Choroid plexus epithelial cell (primary cell): ENCODE measurements around the gene DMAC2L.

Experiments
- DNase-seq: peaks from one replicate; pipeline ENCODE4 v3.0.0-alpha.2; 2010; ENCODE audit warnings: low read depth
- H3K4me3 ChIP-seq: 2 replicates; pipeline ENCODE4 v1.5.1; 2011; ENCODE audit warnings: low read depth, mild to moderate bottlenecking, control low read depth, low read length, moderate library complexity
- TF ChIP-seq, protein P1 (sequence below): conservative IDR thresholded peaks from 2 replicates; pipeline ENCODE4 v1.5.1; 2011; ENCODE audit warnings: low read depth, mild to moderate bottlenecking, control low read depth, inconsistent platforms, low read length, moderate library complexity

Gene DMAC2L, protein sequence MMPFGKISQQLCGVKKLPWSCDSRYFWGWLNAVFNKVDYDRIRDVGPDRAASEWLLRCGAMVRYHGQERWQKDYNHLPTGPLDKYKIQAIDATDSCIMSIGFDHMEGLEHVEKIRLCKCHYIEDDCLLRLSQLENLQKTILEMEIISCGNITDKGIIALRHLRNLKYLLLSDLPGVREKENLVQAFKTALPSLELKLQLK

DNA sequence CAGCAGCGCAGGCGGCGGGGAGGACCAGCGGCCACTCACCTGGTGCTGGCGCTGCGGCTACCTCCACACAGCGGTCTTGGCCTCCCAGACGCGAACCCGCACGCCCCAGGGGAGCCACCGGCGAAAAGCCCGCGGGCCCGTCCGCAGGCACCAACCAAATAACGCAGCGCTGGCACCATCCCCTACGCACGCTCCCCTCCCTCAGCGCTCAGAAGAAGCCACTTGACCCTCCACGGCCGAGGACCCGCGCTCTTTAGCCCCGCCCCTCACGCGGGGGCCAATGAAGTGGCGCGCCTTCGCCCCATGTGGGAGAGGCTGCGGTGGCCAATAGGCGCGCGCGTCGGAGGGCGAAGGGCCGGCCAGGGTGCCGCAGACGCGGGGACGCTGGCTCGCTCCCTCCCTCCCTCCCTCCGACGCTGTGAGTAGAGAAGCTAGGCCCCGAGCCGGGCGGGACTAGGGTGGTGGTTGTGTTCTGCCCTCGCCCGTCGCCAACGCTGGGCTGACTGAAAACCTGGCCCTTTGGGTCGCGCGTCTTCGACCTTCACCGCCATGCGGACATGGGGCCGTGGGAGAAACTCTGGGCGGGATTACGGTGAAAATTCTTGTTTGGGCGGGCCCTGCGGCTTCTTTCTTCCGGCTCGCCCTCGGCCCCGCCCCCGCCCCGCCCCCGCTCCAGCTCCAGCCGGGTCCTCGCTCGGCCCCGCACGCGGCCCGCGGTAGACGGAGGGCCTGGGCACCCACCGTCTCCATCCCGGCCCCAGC, at the start of gene DMAC2L, which contains the start of gene L2HGDH:
DMAC2L (plus strand) TSS at position 353 of the 762 bp plus-strand sequence. CDS start 9,164 bp downstream, outside the sequence.
L2HGDH (minus strand) TSS at position 258 of the 762 bp plus-strand sequence; CDS start at position 179, 79 bp downstream.
- TF ChIP-seq, protein P1, sequence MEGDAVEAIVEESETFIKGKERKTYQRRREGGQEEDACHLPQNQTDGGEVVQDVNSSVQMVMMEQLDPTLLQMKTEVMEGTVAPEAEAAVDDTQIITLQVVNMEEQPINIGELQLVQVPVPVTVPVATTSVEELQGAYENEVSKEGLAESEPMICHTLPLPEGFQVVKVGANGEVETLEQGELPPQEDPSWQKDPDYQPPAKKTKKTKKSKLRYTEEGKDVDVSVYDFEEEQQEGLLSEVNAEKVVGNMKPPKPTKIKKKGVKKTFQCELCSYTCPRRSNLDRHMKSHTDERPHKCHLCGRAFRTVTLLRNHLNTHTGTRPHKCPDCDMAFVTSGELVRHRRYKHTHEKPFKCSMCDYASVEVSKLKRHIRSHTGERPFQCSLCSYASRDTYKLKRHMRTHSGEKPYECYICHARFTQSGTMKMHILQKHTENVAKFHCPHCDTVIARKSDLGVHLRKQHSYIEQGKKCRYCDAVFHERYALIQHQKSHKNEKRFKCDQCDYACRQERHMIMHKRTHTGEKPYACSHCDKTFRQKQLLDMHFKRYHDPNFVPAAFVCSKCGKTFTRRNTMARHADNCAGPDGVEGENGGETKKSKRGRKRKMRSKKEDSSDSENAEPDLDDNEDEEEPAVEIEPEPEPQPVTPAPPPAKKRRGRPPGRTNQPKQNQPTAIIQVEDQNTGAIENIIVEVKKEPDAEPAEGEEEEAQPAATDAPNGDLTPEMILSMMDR = no peak

DNA sequence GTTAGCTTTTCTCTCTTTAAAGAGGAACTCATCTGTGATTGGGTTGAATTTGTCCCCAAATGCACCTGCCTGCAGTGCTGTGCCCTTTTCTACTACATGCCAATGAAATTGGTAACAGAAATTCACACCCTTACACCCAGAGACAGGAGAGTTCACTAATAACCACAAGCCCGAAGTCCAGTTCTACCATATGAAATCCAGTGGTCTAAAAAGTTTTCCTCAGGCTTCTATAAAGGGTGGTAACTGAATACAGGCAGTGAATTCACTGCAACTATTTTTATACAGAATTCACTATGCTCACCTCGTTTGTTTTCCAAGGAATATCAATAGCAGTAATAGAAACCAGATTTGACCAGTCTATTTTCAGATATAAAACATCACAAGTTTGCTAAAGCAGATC, 49.3 kb upstream of the DMAC2L start:
- TF ChIP-seq, protein P1 = no peak
- no peak overlapping the region for H3K4me3 ChIP-seq
- DNase-seq = no peak

More for the DNA sequence above, at the start of gene DMAC2L, which contains the start of gene L2HGDH:
- DNase-seq = peak; percentile 91
- peak within 1 kb of the TSS; percentile 95 for H3K4me3 ChIP-seq

DNA sequence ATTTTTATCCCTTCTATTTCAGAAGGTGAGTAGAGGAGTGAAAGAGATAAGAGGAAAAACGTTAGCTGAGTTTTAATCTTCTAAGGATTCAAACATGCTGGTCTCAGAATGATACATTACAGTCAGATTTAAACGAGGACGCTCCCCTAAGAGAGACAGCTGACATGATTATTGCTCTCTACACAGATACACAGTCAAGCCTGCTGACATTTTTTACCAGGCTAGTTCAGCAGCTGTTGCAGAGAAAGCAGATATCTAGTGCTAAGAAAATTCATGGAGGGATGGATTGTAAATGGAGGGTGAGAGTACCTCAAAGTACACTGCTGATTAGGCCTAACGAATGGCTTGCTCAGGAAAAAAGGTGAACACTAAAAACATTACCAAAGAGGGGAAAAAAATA, 48.8 kb upstream of the DMAC2L start:
- TF ChIP-seq, protein P1 = no peak
- H3K4me3 ChIP-seq = no peak overlapping the region
- DNase-seq = no peak

DNA sequence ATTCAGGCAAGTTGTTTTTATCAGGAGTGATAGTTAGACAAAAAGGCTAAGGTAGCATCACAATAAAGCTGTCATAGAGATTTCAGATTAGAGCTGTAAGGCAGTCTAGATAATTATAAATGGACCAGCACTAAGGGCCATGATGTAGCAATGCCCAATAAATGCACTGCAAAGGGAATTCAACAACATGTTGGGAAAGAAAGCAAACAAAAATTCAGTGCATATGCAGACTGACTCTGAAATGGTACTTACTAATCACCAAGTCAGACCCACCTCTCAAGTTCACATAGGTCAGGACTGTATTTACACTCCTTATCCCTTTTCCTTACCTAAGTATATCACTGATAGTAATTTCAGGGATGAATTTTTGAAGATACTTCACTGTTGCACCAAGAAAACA, 47.1 kb upstream of the DMAC2L start:
- no peak overlapping the region for H3K4me3 ChIP-seq
- DNase-seq = no peak
- TF ChIP-seq, protein P1 = no peak

DNA sequence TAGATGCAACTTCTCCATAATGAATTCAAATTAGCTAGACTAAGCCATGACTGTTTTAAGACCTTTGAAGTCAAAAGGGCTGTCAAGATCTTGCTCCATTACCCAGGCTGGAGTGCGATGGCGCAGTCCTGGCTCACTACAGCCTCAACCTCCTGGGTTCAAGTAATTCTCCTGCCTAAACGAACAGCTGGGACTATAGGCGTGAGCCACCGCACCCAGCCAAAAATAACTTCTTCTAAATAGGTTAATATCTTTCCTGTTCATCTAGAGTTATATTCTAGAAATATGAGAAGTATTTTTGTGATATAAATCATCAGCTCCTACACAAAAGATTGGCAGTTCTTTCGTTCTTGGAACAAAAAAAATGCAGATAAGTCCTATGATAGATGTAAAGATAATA, 41.2 kb upstream of the DMAC2L start:
- TF ChIP-seq, protein P1 = no peak
- no peak overlapping the region for H3K4me3 ChIP-seq
- no peak for DNase-seq

DNA sequence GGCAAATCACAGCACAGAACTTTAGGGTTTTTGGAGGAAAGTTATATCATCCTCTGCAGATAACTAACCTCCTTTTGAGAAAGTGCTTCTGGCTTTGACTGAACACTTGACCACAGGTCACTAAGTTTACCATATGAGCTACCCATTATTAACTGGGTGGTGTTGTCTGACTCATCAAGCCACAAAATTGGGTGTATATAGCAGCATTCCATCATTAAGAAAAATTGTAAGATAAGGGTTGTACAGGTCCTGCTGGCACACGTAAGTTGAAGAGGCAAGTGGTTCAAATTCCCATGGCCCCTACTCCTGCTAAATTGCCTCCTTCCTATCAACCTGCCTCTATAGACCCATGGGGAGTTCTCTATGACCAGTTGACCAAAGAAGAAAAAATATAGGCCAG, 39.6 kb upstream of the DMAC2L start:
- no peak overlapping the region for H3K4me3 ChIP-seq
- TF ChIP-seq, protein P1 = no peak
- no peak for DNase-seq
